ENCODE data around the gene SREBF1. TPM values are rescaled to one million over a fixed set of nuclear protein-coding genes. Genes with fewer than 3 reads are reported as not detected.

Gene SREBF1
- total RNA-seq, 1 donor from 2014 or later, result 84.0 TPM

- Histone ChIP-seq H3K4me3 (no peak overlapping the region), H3K27ac (no peak overlapping the region), H3K4me1 (peaks cover 41% of the 10 kb centered on the region), H3K36me3 (no peaks in the 10 kb centered on the region), H3K9me3 (no peaks in the 10 kb centered on the region), H3K27me3 (no peaks in the 10 kb centered on the region)
- TF ChIP-seq POLR2AphosphoS5 (IDR thresholded peaks at IDR 0.05; ENCODE audit: insufficient read depth in 1 of 2, low read depth in 1 of 2) (no peak), CTCF (IDR thresholded peaks at IDR 0.05) (no peak), POLR2A (IDR thresholded peaks at IDR 0.05) (no peak)
- no peak for DNase-seq (ENCODE audit: extremely low spot score in 2 of 2)
- intact Hi-C loops (cut with DNase I), result no loop called here
Measured at GRCh38 chr17:17763136-17763535, 73.7 kb downstream of the SREBF1 start.

GRCh38 chr17:17762744-17763105 lies 74.1 kb downstream of the SREBF1 start:
- TF ChIP-seq CTCF (IDR thresholded peaks at IDR 0.05), result no peak
- TF ChIP-seq POLR2AphosphoS5 (IDR thresholded peaks at IDR 0.05; ENCODE audit: insufficient read depth in 1 of 2, low read depth in 1 of 2), result no peak
- no peak for TF ChIP-seq POLR2A (IDR thresholded peaks at IDR 0.05)

More at GRCh38 chr17:17762744-17763105, 74.1 kb downstream of the SREBF1 start:
- DNase-seq (ENCODE audit: extremely low spot score in 2 of 2), result no peak
- no peak overlapping the region for H3K27ac ChIP-seq
- no peaks in the 10 kb centered on the region for H3K9me3 ChIP-seq
- intact Hi-C loops (cut with DNase I), result no loop called here
- H3K36me3 ChIP-seq, result no peaks in the 10 kb centered on the region
- no peaks in the 10 kb centered on the region for H3K27me3 ChIP-seq
- peaks cover 45% of the 10 kb centered on the region for H3K4me1 ChIP-seq
- H3K4me3 ChIP-seq, result no peak overlapping the region

MicroRNAs within 50 kb of the gene (microRNA counts, 767-probe panel; counts per million panel counts)
- microRNA hsa-miR-33b-5p, result 238 to 261 counts per million in 2 donors

Small RNAs within 50 kb of the gene (microRNA-seq; reads per million reads assigned to microRNA genes)
- gene MIR33B (ENCODE audit: borderline number of aligned reads, borderline replicate concordance), result 5.3 reads per million, percentile 5 among the genes with 10 or more reads in this experiment
- not detected for gene MIR6777 (ENCODE audit: borderline number of aligned reads, borderline replicate concordance)

Small RNAs within 50 kb of the gene (small RNA-seq; reads per million reads assigned to genes)
- gene MIR33B, result not detected
- not detected for gene MIR6777

Other genes with a start within 250 kb of the SREBF1 start
- gene PEMT, start 245.3 kb downstream of the SREBF1 start, total RNA-seq, result 37.3 TPM
- gene RAI1, start 155.5 kb downstream of the SREBF1 start, total RNA-seq, result 29.2 TPM
- 88.6 TPM for gene TOM1L2, start 135.4 kb upstream of the SREBF1 start, total RNA-seq
- 0.74 TPM for gene DRC3, start 135.9 kb upstream of the SREBF1 start, total RNA-seq
- 15.5 TPM for gene ATPAF2, start 202.2 kb upstream of the SREBF1 start, total RNA-seq
- gene GID4, start 202.4 kb upstream of the SREBF1 start, total RNA-seq, result 11.3 TPM